Esophagus squamous epithelium (tissue), 5 donors: ENCODE results near the gene PCDHGA8. TPM values are rescaled to one million over a fixed set of nuclear protein-coding genes. Genes with fewer than 3 reads are reported as not detected.
"Not testable (repeated sequence)": the region's sequence is repeated elsewhere in the genome, so short reads cannot be mapped to it uniquely, and the experiment has no call there.

Experiments used
- DNase-seq: peaks from one replicate; lab custom pipeline; 2025; lab: John Stamatoyannopoulos, UW
- H3K27ac ChIP-seq, 4 donors: fragments of 200-600 bp; sonication (generic); one replicate each; pipeline ENCODE4 v1.5.1; 2016 to 2019; ENCODE audit warnings: mild to moderate bottlenecking in 1 of 4
- H3K27me3 ChIP-seq, 4 donors: fragments of 200-600 bp; sonication (generic); 1 replicate in 3 of 4; 2 replicates in 1 of 4; pipeline versions ENCODE4 v1.5.1 to v1.6.0; 2017 to 2021; ENCODE audit warnings: antibody characterized with exemption in 1 of 4
- H3K36me3 ChIP-seq, 3 donors: fragments of 200-600 bp; sonication (generic); one replicate each; pipeline ENCODE4 v1.5.1; 2016 to 2019
- H3K4me1 ChIP-seq, 3 donors: fragments of 200-600 bp; sonication (generic); one replicate each; pipeline ENCODE4 v1.5.1; 2017 to 2019
- H3K4me3 ChIP-seq, 4 donors: fragments of 200-600 bp; sonication (generic); 1 replicate in 3 of 4; 2 replicates in 1 of 4; pipeline ENCODE4 v1.5.1; 2016 to 2019; ENCODE audit warnings: mild to moderate bottlenecking in 2 of 4, moderate library complexity in 1 of 4
- H3K9me3 ChIP-seq, 3 donors: fragments of 200-600 bp; sonication (generic); one replicate each; pipeline ENCODE4 v1.5.1; 2016 to 2019
- CTCF ChIP-seq, 6 experiments: fragments of 450-650 bp in 4 of 6; fragments of 200-600 bp in 2 of 6; sonication (generic) in 2 of 6; IDR thresholded peaks; one replicate each; pipeline ENCODE4 v1.5.1; 2016 to 2019; ENCODE audit warnings: antibody characterized with exemption in 6 of 6, mild to moderate bottlenecking in 4 of 6, moderate library complexity in 4 of 6
- POLR2A ChIP-seq, 4 donors: fragments of 450-650 bp; IDR thresholded peaks; one replicate each; pipeline ENCODE4 v1.6.1; 2017; ENCODE audit warnings: antibody characterized with exemption in 4 of 4, mild to moderate bottlenecking in 4 of 4, moderate library complexity in 3 of 4
- WGBS, 2 donors: methylation state at CpG; one replicate each; pipeline ENCODE4 v1.1.5; 2018; 5-methylcytosine and 5-hydroxymethylcytosine counted together
- intact Hi-C: fragments of 100-400 bp; cut with DNase I; formaldehyde crosslinking; loops from one replicate; pipeline ENCODE4 v1.15.0; 2022
- total RNA-seq, 4 donors: library from RNA; depleted of rRNA; stranded (reverse); fragments of >200 nt; gene quantifications; one replicate each; pipeline ENCODE4 v1.1.0, GENCODE V29; 2016
- donor health status: DM: yes; HTN: yes; CAD: no.

PCDHGA8 gene
- total RNA-seq, 4 donors from 2014 or later: 0.41 to 1.7 (median 1.4) TPM

- H3K4me1 ChIP-seq: peaks cover 0 to 4% (median 0%) of the 10 kb centered on the region in 3 donors
- DNase-seq: no peak
Observed at GRCh38 chr5:141412854-141413539, 20.6 kb downstream of the PCDHGA8 start, which contains the start of gene PCDHGA10. Gene PCDHGA10 (plus strand): TSS chr5:141412987. CDS start chr5:141413176, 189 bp downstream.

GRCh38 chr5:141413540-141414069, 21.2 kb downstream of the PCDHGA8 start:
- Histone ChIP-seq H3K4me3 (peak overlapping the region; percentile 20 to 56 (median 36)), H3K9me3 (peaks cover 4 to 96% (median 86%) of the 10 kb centered on the region in 3 donors), H3K36me3 (peaks cover 0 to 8% (median 0%) of the 10 kb centered on the region in 3 donors), H3K27me3 (peaks cover 0 to 39% (median 0%) of the 10 kb centered on the region in 4 donors), H3K4me1 (peaks cover 0 to 4% (median 0%) of the 10 kb centered on the region in 3 donors), H3K27ac (peak overlapping the region in 1 of 4 donors; percentile 30)
- TF ChIP-seq POLR2A (IDR thresholded peaks at IDR 0.05): no peak
- no peak for TF ChIP-seq CTCF (IDR thresholded peaks at IDR 0.05)
- intact Hi-C loops: loop anchor here (10.0 kb wide), 2 partner anchors 111 to 141 kb away; no protein-coding TSS in a partner anchor
- WGBS, 2 donors: 21 to 25% methylated on average over 16 to 25 of the region's 25 CpGs
- DNase-seq: no peak

More at GRCh38 chr5:141412854-141413539, 20.6 kb downstream of the PCDHGA8 start, which contains the start of gene PCDHGA10:
- Histone ChIP-seq H3K27me3 (peaks cover 0 to 44% (median 0%) of the 10 kb centered on the region in 4 donors), H3K4me3 (peak within 1 kb of the TSS; percentile 20 to 56 (median 36)), H3K36me3 (peaks cover 0 to 8% (median 0%) of the 10 kb centered on the region in 3 donors), H3K27ac (peak within 1 kb of the TSS in 1 of 4 donors; percentile 30), H3K9me3 (peaks cover 4 to 96% (median 86%) of the 10 kb centered on the region in 3 donors)
- intact Hi-C loops: loop anchor here (10.0 kb wide), 2 partner anchors 112 to 142 kb away; no protein-coding TSS in a partner anchor
- 20 to 27% methylated on average over 18 to 26 of the region's 31 CpGs for WGBS, 2 donors
- TF ChIP-seq CTCF (IDR thresholded peaks at IDR 0.05) (peak in 4 of 6 experiments; percentile 36 to 64 (median 57)), POLR2A (IDR thresholded peaks at IDR 0.05) (no peak)

GRCh38 chr5:141414548-141415274, 22.3 kb downstream of the PCDHGA8 start:
- Histone ChIP-seq H3K9me3 (peaks cover 13 to 96% (median 86%) of the 10 kb centered on the region in 3 donors), H3K27me3 (peaks cover 0 to 38% (median 0%) of the 10 kb centered on the region in 4 donors), H3K36me3 (peaks cover 0 to 14% (median 0%) of the 10 kb centered on the region in 3 donors)
- not testable (repeated sequence) for H3K4me1 ChIP-seq, H3K27ac ChIP-seq, H3K4me3 ChIP-seq, DNase-seq
- intact Hi-C loops: loop anchor here (10.0 kb wide), 2 partner anchors 110 to 140 kb away; no protein-coding TSS in a partner anchor
- WGBS, 2 donors: 23 to 32% methylated on average over 2 to 9 of the region's 46 CpGs

DNA sequence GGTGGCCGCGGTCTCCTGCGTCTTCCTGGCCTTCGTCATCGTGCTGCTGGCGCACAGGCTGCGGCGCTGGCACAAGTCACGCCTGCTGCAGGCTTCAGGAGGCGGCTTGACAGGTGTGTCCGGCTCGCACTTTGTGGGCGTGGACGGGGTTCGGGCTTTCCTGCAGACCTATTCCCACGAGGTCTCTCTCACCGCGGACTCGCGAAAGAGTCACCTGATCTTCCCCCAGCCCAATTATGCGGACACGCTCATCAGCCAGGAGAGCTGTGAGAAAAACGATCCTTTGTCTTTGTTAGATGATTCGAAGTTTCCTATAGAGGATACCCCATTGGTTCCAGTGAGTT, 22.8 kb downstream of the PCDHGA8 start:
- H3K27ac ChIP-seq, DNase-seq, H3K4me3 ChIP-seq, H3K4me1 ChIP-seq: not testable (repeated sequence)
- WGBS, 2 donors: 23 to 28% methylated on average over 7 to 20 of the region's 24 CpGs
- intact Hi-C loops: loop anchor here (10.0 kb wide), 2 partner anchors 110 to 140 kb away; no protein-coding TSS in a partner anchor
- Histone ChIP-seq H3K9me3 (peaks cover 19 to 96% (median 85%) of the 10 kb centered on the region in 3 donors), H3K27me3 (peaks cover 0 to 37% (median 0%) of the 10 kb centered on the region in 4 donors), H3K36me3 (peaks cover 0 to 16% (median 0%) of the 10 kb centered on the region in 3 donors)

DNA sequence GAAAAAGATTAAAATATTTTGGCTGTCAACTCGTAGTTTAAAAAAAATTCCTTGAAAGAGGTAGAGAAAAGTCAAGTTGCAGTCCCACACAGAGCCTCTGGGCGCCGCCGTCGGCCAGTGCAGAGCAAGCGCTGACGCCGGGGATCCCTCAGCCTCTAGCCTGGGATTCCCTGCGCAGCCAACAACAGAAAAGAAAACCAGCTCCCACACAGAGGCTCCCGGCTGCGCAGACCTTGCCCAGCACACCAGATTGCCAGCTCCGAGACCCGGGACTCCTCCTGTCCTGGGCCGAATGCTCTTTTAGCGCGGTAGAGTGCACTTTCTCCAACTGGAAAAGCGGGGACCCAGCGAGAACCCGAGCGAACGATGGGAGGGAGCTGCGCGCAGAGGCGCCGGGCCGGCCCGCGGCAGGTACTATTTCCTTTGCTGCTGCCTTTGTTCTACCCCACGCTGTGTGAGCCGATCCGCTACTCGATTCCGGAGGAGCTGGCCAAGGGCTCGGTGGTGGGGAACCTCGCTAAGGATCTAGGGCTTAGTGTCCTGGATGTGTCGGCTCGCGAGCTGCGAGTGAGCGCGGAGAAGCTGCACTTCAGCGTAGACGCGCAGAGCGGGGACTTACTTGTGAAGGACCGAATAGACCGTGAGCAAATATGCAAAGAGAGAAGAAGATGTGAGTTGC, 25.2 kb downstream of the PCDHGA8 start, which contains the start of gene PCDHGB7:
Gene PCDHGB7 (plus strand): TSS at position 184 of the 679 bp plus-strand sequence. CDS start 183 bp downstream, at position 367.
- intact Hi-C loops: loop anchor here (10.0 kb wide), 2 partner anchors 107 to 137 kb away; no protein-coding TSS in a partner anchor
- Histone ChIP-seq H3K9me3 (peaks cover 23 to 100% (median 94%) of the 10 kb centered on the region in 3 donors), H3K27me3 (peaks cover 0 to 51% (median 0%) of the 10 kb centered on the region in 4 donors), H3K27ac (peak within 1 kb of the TSS in 2 of 4 donors; percentile 51 to 56), H3K4me3 (peak within 1 kb of the TSS in 3 of 4 donors; percentile 42 to 57 (median 45))
- WGBS, 2 donors: 20 to 22% methylated on average over 17 to 22 of the region's 47 CpGs
- TF ChIP-seq CTCF (IDR thresholded peaks at IDR 0.05): peak; percentile 23 to 67 (median 58)
- not testable (repeated sequence) for H3K4me1 ChIP-seq, DNase-seq, H3K36me3 ChIP-seq
